Measurements from ENCODE around the gene CDHR3.

- TF ChIP-seq GATA2 (IDR thresholded peaks at IDR 0.05; ENCODE audit: low read depth, low read length) (no peak), GATA3 (IDR thresholded peaks at IDR 0.05; ENCODE audit: low read depth, low read length) (no peak)
Observed at GRCh38 chr7:106021151-106022067, 58.3 kb downstream of the CDHR3 start.
